ENCODE results near the gene FMNL3.

DNA sequence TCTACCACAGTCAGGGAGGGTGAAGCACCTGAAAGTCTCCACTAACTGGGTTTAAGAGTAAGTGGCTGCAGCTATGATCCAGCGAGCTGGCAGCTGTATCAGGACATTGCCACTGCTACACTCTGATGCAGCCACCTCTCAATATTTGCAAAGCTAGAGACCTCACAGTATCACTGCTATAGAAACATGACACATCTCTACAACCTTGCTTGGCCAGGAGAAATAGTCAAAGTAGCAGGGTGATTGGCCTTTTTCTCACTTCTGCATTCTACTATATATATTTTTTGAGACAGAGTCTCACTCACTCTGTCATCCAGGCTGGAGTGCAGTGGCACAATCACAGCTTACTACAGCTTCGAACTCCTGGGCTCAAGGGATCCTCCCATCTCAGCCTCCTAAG lies 9.3 kb upstream of the FMNL3 start:
- TF ChIP-seq POLR2A (IDR thresholded peaks at IDR 0.05; ENCODE audit: low read depth, low read length): no peak
- no peak for TF ChIP-seq POLR2AphosphoS5 (IDR thresholded peaks at IDR 0.05; ENCODE audit: low read depth, low read length)
- no peak for TF ChIP-seq TAF1 (IDR thresholded peaks at IDR 0.05; ENCODE audit: borderline replicate concordance, low read depth, low read length)

All from GM12892 (cell line).